HUES48 (cell line): ENCODE results near the gene MSLN.
A peak's percentile ranks its signal among the peaks of the same experiment; 100 is the strongest.

Experiments used
- H3K27ac ChIP-seq: one replicate; pipeline ENCODE4 v1.7.0; 2013; ENCODE audit warnings: low read depth, low read length, inconsistent platforms
- H3K27me3 ChIP-seq: 2 replicates; pipeline ENCODE4 v1.6.1; 2013; ENCODE audit warnings: mild to moderate bottlenecking, low read length; ENCODE audit not compliant: control insufficient read depth, insufficient read depth
- H3K36me3 ChIP-seq: 2 replicates; pipeline ENCODE4 v1.6.1; 2013; ENCODE audit warnings: low read length; ENCODE audit not compliant: control insufficient read depth, insufficient read depth
- H3K4me1 ChIP-seq: 2 replicates; pipeline ENCODE4 v1.6.1; 2013; ENCODE audit warnings: mild to moderate bottlenecking, low read length; ENCODE audit not compliant: control insufficient read depth, insufficient read depth
- H3K4me3 ChIP-seq: 2 replicates; pipeline ENCODE4 v1.5.1; 2013; ENCODE audit warnings: mild to moderate bottlenecking, low read depth, low read length
- H3K9ac ChIP-seq: 2 replicates; pipeline ENCODE4 v1.6.1; 2013; ENCODE audit warnings: mild to moderate bottlenecking, low read depth, low read length, moderate library complexity
- H3K9me3 ChIP-seq: 2 replicates; pipeline ENCODE4 v1.6.1; 2013; ENCODE audit warnings: low read length; ENCODE audit not compliant: control insufficient read depth, insufficient read depth

The MSLN gene

GRCh38 chr16:717450-718245 is 42.9 kb upstream of the MSLN start:
- Histone ChIP-seq H3K9me3 (no peaks in the 10 kb centered on the region), H3K9ac (no peak overlapping the region), H3K4me3 (no peak overlapping the region), H3K27ac (no peak overlapping the region), H3K36me3 (no peaks in the 10 kb centered on the region), H3K4me1 (peaks cover 23% of the 10 kb centered on the region), H3K27me3 (peaks cover 32% of the 10 kb centered on the region)

GRCh38 chr16:718389-718788 is 42.1 kb upstream of the MSLN start:
- Histone ChIP-seq H3K36me3 (no peaks in the 10 kb centered on the region), H3K27ac (no peak overlapping the region), H3K27me3 (peaks cover 32% of the 10 kb centered on the region), H3K9ac (no peak overlapping the region), H3K9me3 (no peaks in the 10 kb centered on the region), H3K4me3 (no peak overlapping the region), H3K4me1 (peaks cover 23% of the 10 kb centered on the region)

GRCh38 chr16:718922-719321 is 41.6 kb upstream of the MSLN start:
- no peaks in the 10 kb centered on the region for H3K9me3 ChIP-seq
- H3K4me3 ChIP-seq: no peak overlapping the region
- peaks cover 28% of the 10 kb centered on the region for H3K27me3 ChIP-seq
- H3K4me1 ChIP-seq: peaks cover 23% of the 10 kb centered on the region
- no peaks in the 10 kb centered on the region for H3K36me3 ChIP-seq
- H3K27ac ChIP-seq: no peak overlapping the region
- no peak overlapping the region for H3K9ac ChIP-seq

- H3K27ac ChIP-seq: peak overlapping the region; percentile 93
- H3K4me1 ChIP-seq: peaks cover 23% of the 10 kb centered on the region
- H3K9me3 ChIP-seq: no peaks in the 10 kb centered on the region
- H3K9ac ChIP-seq: peak overlapping the region; percentile 32; the same call in 1 of the 2 replicates
- H3K4me3 ChIP-seq: peak overlapping the region; percentile 96
- H3K27me3 ChIP-seq: peaks cover 22% of the 10 kb centered on the region; the same call in 1 of the 2 replicates
- no peaks in the 10 kb centered on the region for H3K36me3 ChIP-seq
Observed at GRCh38 chr16:719815-720446, 40.6 kb upstream of the MSLN start.

GRCh38 chr16:720447-720989 is 40.0 kb upstream of the MSLN start:
- Histone ChIP-seq H3K4me3 (peak overlapping the region; percentile 96), H3K4me1 (peaks cover 23% of the 10 kb centered on the region), H3K9ac (peak overlapping the region; percentile 94), H3K36me3 (no peaks in the 10 kb centered on the region), H3K9me3 (no peaks in the 10 kb centered on the region), H3K27ac (peak overlapping the region; percentile 93), H3K27me3 (peaks cover 18% of the 10 kb centered on the region; the same call in 1 of the 2 replicates)

- H3K4me3 ChIP-seq: peak within 1 kb of the TSS; percentile 96
- no peaks in the 10 kb centered on the region for H3K36me3 ChIP-seq
- H3K4me1 ChIP-seq: peaks cover 19% of the 10 kb centered on the region
- peaks cover 12% of the 10 kb centered on the region; the same call in 1 of the 2 replicates for H3K27me3 ChIP-seq
- no peaks in the 10 kb centered on the region for H3K9me3 ChIP-seq
- peak within 1 kb of the TSS; percentile 93 for H3K27ac ChIP-seq
- peak within 1 kb of the TSS; percentile 94 for H3K9ac ChIP-seq
Observed at GRCh38 chr16:720990-721764, 39.4 kb upstream of the MSLN start, which contains the start of gene ANTKMT. Gene ANTKMT (plus strand): TSS chr16:721146. CDS start chr16:721275, 129 bp downstream.

GRCh38 chr16:721765-722540 is 38.6 kb upstream of the MSLN start:
- no peak overlapping the region for H3K9ac ChIP-seq
- peaks cover 15% of the 10 kb centered on the region for H3K4me1 ChIP-seq
- no peaks in the 10 kb centered on the region for H3K36me3 ChIP-seq
- peak overlapping the region; percentile 96; the same call in 1 of the 2 replicates for H3K4me3 ChIP-seq
- H3K9me3 ChIP-seq: no peaks in the 10 kb centered on the region
- H3K27ac ChIP-seq: no peak overlapping the region
- H3K27me3 ChIP-seq: peaks cover 9% of the 10 kb centered on the region; the same call in 1 of the 2 replicates

- Histone ChIP-seq H3K9ac (no peak overlapping the region), H3K27me3 (peaks cover 9% of the 10 kb centered on the region; the same call in 1 of the 2 replicates), H3K4me1 (peaks cover 18% of the 10 kb centered on the region), H3K36me3 (no peaks in the 10 kb centered on the region), H3K4me3 (no peak overlapping the region), H3K27ac (no peak overlapping the region), H3K9me3 (no peaks in the 10 kb centered on the region)
Observed at GRCh38 chr16:722835-723633, 37.5 kb upstream of the MSLN start.

- peaks cover 15% of the 10 kb centered on the region for H3K4me1 ChIP-seq
- H3K9ac ChIP-seq: no peak overlapping the region
- no peaks in the 10 kb centered on the region for H3K36me3 ChIP-seq
- H3K4me3 ChIP-seq: no peak overlapping the region
- no peak overlapping the region for H3K27ac ChIP-seq
- H3K27me3 ChIP-seq: peaks cover 5% of the 10 kb centered on the region; the same call in 1 of the 2 replicates
- H3K9me3 ChIP-seq: no peaks in the 10 kb centered on the region
Observed at GRCh38 chr16:723695-724094, 36.8 kb upstream of the MSLN start.
